HG02970 (cell line): ENCODE measurements around the gene UPF1.
"Not testable (repeated sequence)": the region's sequence is repeated elsewhere in the genome, so short reads cannot be mapped to it uniquely, and the experiment has no call there.

Experiments
- ATAC-seq: cut with Tn5 transposase; IDR thresholded peaks from one replicate; pipeline ENCODE4 v1.9.1; 2021; ENCODE audit warnings: mild to moderate bottlenecking, moderate library complexity, moderate number of reproducible peaks; ENCODE audit not compliant: unreplicated experiment, low FRiP score

Gene UPF1

DNA sequence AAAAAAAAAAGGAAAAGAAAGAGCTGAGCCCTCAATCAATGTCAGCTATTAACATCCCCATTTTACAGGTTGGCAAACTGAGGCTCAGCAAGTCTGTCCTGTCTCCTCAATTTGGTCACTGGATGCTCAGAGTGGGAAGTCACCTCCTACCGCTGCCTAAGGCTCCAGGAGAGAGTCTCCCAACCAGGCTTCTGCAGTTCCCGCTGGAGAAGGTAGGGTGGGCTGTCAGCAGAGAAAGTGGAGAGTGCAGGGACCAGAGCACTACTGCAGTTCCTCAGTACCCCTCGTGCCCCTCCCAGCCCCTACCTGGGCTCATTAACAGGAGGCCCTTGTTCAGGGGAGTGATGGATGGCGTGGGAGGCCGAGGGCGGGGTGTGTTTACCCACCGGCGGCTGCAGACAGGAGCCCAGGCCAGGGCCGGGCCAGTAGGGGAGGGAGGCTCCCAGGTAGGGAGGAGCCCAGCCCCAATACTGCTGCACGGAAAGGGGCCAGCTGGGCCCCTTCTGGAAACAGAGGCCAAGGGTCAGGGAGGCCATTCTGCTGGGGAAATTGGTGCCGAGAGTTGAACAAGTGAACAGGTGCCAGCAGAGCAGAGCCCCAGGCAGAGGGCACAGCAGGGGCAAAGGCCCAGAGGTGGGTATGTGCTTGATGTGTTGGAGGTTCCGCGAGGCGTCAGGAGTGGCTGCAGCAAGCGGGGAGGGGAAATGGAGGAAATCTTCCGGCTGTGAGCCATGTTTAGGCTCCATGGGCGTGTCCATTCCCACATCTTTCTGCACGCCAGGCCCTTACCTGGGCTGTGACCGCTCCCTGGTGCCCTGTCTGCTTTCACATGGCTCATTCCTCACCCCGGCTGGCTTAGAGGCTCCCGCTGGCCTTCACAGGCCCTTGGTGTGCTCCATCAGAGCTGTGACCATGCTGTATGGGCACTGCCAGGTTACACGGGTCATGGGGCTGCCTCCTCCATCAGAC, 33.1 kb upstream of the UPF1 start:
- no peak for ATAC-seq

DNA sequence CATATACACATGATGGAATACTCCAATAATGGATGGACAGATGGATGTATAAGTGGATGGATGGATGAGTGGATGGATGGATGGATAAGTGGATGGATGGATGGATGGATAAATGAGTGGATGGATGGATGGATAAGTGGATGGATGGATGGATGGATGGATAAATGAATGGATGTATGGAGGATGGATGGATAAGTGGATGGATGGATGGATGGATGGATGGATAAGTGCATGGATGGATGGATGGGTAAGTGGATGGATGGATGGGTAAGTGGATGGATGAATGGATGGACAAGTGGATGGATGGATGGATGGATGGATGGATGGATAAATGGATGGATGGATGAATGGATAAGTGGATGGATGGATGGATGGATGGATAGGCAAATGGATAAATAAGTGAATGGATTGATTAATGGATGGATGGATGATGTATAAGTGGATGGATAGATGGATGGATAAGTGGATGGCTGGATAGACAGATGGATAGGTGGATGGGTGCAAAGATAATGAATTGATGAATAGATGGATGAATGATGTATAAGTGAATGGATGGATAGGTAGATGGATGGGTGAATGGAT, 32.3 kb upstream of the UPF1 start:
- no peak for ATAC-seq

DNA sequence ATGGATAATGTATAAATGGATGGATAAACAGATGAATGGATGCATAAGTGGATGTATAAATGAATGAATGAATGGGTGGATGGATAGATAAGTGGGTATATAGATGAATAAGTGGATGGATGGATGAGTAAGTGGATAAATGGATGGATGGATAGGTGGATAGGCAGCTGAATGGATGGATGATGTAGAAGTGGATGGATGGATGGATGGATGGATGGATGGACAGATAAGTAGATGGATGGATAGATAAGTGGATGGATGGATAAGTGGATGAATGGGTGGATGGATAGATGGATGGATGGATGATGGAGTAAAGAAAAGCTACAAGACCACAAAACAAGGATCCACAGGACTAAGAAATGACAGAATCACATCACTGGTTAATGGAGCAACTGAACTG, 31.7 kb upstream of the UPF1 start:
- ATAC-seq = no peak

DNA sequence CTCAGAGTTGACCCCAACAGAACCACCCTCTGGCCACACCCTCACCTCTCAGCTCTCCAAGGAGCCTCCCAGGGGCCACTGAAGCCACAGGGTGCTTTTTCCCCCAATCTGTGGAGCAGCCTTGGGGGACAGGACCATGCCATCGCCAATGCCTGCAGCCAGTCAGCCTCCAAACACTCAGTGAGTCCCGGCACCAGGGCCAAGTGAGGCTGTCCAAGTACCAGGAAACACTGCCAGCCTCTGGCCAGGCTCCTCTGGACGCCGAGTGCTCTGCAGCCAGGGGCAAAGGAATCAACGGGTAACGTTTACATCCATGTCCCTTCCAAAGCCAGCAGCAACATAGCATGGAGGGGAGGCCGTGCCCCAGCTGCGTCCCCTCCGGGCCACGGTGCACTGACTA, 31.1 kb upstream of the UPF1 start:
- ATAC-seq = no peak

DNA sequence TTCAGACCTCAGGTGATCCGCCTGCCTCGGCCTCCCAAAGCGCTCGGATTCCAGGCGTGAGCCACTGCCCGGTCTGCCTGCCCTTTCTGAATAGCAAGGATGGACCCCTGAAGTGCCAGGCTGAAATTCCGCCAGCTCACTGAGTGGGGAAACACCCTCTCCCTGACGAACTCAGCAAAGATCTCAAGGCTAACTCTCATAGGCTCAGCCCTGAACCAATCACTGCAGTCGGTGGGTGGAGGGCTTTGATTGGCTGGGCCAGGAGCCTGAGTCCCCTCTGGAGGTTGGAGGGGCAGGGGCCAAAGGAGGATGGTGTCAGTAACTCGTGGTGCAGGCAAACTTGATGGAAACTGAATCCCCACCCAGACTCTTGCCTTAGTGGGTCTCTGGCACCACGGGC, 29.4 kb upstream of the UPF1 start:
- no peak for ATAC-seq

DNA sequence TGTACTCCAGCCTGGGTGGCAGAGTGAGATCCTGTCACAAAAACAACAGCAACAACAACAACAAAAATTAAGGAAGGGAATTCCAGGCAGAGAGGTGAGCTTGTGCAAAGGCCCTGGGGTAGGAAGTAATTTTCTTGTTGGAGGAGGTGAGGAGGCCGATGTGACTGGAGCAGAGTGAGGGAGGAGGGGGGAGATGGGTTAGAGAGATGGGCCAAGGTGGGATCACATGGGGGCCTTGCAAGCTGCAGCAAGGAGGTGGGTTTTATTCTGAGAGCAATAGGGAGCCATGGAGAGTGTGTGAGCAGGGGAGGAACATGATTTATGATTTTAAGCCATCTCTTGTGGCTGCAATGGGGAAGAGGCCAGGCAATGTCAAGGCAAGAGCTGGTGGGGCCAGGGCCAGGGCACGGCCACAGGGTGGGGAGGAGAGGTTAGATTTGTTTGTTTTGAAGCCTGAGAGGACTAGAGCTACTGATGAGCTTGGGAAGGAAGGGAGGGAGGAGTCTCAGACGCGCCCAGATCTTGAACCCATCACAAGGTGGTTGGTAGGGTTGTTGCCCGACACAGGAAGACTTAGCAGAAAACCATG, 28.1 kb upstream of the UPF1 start:
- no peak for ATAC-seq

DNA sequence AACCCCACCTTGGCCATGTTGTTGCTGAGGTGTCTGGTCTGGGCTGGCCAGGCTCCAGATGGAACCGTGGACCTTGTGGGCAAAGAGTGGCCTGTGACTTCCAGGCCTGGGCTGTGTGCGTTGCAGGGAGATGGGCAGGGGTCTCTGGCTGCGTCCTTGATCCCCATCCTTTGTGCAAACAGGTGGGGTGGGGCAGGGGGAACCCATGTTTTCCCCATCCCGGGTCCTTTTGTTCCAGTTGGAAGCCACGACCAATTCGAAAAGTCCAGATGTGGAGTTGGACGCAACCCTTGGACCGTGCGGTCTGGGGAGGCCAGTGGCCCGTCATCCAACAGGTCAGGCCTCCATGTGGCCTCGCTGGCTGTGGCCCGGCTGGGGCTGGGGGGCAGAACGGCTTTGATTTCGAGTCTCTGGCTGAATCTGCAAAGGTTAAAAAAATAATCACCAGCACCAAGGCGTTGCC, 27.6 kb upstream of the UPF1 start:
- ATAC-seq = no peak

GRCh38 chr19:18804643-18805042, 27.1 kb upstream of the UPF1 start:
- ATAC-seq = no peak

DNA sequence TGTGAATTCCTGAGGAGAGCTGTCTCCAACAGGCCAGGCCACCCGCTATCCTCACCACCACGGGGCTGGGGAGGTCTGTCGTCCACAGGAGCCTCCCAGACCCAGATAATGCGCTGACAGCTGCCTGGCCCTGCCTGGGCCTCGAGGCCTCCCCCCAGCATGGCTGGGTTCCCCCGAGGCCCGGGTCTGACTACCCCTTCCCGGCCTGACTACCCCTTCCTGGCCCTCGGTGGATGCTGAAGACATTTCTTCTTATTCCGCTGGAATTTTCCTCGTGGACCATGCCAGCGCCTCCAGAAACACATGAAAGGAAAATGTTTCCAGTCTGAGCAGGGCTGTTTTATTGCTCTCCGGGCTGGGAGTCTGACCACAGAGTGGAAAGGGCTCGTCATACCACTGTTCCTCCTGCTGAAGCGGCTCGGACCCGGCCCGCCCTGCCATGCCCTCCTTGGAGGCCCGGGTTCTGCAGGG, 23.9 kb upstream of the UPF1 start:
- no peak for ATAC-seq

- ATAC-seq = no peak
Measured at GRCh38 chr19:18809149-18809868, 22.4 kb upstream of the UPF1 start.

DNA sequence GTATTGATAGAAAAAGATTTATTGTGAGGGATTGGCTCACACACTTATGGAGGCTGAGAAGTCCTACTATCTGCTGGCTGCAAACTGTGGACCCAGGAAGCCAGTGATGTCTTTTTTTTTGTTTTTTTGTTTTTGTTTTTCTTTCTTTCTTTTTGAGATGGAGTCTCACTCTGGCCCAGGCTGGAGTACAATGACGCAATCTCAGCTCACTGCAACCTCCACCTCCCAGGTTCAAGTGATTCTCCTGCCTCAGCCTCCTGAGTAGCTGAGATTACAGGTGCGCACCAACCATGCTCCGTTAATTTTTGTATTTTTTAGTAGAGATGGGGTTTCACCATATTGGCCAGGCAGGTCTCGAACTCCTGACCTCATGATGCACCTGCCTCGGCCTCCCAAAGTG, 20.1 kb upstream of the UPF1 start:
- ATAC-seq = not testable (repeated sequence)

DNA sequence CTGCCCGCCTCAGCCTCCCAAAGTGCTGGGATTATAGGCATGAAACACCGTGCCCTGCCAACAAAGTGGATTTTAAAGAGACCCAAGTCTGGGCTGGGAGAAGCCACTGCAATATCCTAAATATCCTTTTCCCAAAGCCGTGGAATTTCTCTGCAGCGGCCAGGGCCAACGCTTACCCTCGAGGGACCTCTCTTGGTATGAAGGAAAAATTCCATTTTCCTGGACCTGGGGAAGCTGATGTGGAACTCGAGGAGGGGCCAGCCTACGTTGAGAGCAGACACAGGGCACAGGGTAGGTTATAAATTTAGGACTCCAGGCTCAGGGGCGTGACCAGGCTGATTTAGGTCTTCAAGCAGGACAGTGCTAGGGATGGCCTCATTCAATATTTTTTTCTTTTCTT, 17.7 kb upstream of the UPF1 start:
- ATAC-seq = no peak

GRCh38 chr19:18815673-18816072, 16.1 kb upstream of the UPF1 start:
- ATAC-seq = no peak

DNA sequence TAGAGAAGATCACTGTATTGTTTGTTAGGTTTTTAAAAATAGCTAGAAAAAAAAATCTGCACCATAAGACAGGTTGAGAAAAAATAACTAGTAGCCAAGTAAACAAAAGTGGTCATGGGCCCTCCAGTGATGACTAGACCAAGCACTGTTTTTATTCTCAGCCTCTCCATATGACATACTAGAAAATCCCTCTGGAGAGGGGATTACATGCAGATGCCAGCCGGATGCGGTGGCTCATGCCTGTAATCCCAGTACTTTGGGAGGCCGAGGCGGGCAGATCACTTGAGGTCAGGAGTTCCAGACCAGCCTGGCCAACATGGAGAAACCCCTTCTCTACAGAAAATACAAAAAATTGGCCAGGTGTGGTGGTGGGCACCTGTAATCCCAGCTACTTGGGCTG, 15.1 kb upstream of the UPF1 start:
- not testable (repeated sequence) for ATAC-seq

DNA sequence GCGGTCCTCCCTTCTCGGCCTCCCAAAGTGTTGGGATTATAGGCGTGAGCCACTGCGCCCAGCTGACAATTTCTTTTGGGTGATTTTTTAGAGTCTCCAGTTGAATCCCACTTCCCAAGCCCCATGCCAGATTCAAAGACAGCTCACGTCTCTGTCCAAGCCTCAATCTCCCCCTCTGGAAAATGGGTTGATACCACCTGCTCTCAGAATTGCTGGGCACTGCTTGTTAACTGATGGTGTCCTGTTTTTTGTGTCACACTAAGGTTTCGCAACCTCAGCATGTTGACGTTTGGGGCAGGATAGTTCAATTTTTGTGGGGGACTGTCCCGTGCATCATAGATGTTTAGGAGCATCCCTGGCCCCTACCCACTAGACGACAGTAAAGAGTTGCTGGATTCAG, 14.2 kb upstream of the UPF1 start:
- ATAC-seq = no peak

- ATAC-seq = no peak
Measured at GRCh38 chr19:18828786-18829185, 3.0 kb upstream of the UPF1 start.

GRCh38 chr19:18830488-18830887, 1.3 kb upstream of the UPF1 start:
- ATAC-seq = no peak

DNA sequence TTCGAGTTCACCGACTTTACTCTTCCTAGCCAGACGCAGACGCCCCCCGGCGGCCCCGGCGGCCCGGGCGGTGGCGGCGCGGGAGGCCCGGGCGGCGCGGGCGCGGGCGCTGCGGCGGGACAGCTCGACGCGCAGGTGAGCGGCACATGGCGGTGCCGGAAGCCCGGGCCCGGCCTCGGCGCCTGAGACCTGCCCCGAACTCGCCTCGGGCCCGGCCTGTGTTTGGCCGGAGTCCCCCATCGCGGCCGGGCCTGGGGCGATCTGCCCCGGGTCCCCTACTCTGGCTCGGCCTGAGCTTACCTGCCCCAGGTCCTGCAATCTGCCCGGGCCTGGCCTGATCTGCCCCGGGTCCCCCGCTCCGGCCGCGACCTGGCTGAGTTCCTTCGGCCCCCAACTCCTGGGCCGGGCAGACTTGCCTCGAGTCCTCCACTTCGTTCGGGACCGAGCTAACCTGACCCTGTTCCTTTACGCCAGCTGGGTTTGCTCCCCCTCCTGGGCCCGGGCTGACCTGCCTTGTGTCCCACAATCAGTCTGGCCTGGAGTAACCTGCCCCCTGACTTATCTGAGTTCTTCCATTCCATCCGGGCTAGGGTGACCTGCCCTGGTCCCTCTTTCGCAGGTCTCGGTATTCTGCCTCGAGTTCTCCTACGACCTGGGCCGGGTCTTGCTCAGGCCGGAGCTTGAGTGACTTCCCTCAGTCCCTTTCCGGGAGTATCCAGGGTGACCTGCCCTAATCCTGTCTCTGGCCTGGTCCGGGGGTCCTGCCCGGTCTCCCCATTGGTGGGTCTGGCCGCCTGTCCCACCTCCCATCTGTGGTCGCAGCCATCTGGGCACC, 764 bp downstream of the UPF1 start:
- ATAC-seq = peak; percentile 32

DNA sequence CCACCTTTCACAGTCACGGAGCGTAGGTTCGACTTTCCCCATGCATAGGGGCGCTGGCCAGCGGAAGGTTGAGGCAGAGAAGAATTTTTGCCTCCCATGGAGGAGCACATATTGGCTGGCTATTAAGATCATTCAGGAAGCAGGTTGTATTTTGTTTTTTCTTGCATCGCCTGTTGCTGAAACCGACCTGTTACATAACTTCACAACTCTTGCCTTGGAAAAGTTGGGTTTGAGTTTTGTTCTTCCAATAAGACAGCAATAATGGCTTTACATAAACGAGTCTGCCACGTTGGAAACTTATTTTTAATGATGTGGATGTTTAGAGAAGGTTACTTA, 1.4 kb downstream of the UPF1 start:
- ATAC-seq = no peak
